Right ventricle myocardium inferior (tissue), 1 donor: Measurements from ENCODE around the gene COBLL1. TPM values are rescaled to one million over a fixed set of nuclear protein-coding genes. Genes with fewer than 3 reads are reported as not detected.
"Not testable (repeated sequence)": the region's sequence is repeated elsewhere in the genome, so short reads cannot be mapped to it uniquely, and the experiment has no call there.

Source experiments
- ATAC-seq: fragments of 200-7000 bp; cut with Tn5 transposase; one replicate; pipeline ENCODE4 v1.9.1; 2020; ENCODE audit warnings: mild to moderate bottlenecking, moderate library complexity
- DNase-seq: peaks from one replicate; pipeline ENCODE4 v3.0.0; 2021; ENCODE audit errors: missing footprints
- intact Hi-C: fragments of 100-400 bp; cut with DNase I; formaldehyde crosslinking; loops from one replicate; pipeline ENCODE4 v1.11.0; 2022
- total RNA-seq: library from RNA; stranded (reverse); fragmentation: NEBNext Ultra II Directional; extraction: Animal tissue kit (Norgen Biotek cat#: 25700); gene quantifications from one replicate; pipeline ENCODE4 v1.2.1, GENCODE V29; 2021
- donor health status: DM: no; HTN: yes; CAD: no; lungs with severe emphysema.

The COBLL1 gene
- total RNA-seq, 1 donor from 2014 or later: 15.2 TPM

- intact Hi-C loops: no loop called here
- DNase-seq (no peak), ATAC-seq (no peak)
These were observed 96.4 kb downstream of the COBLL1 start for GRCh38 chr2:164745012-164745797.

GRCh38 chr2:164742738-164743317 lies 98.8 kb downstream of the COBLL1 start:
- no peak for DNase-seq
- no peak for ATAC-seq
- intact Hi-C loops: no loop called here

GRCh38 chr2:164739966-164740365 lies 101.7 kb downstream of the COBLL1 start:
- intact Hi-C loops: loop anchor here (2.0 kb wide), 1 partner anchor 101 kb away; the partner anchor contains the start of gene COBLL1
- ATAC-seq: no peak
- no peak for DNase-seq

- intact Hi-C loops: loop anchor here (1.0 to 2.0 kb wide), 2 partner anchors 103 to 180 kb away; partner anchors contain the start of gene COBLL1
- no peak for DNase-seq
- ATAC-seq: peak; percentile 72
These were observed 104.0 kb downstream of the COBLL1 start for GRCh38 chr2:164737612-164738081.

- no peak for DNase-seq
- ATAC-seq: no peak
- intact Hi-C loops: no loop called here
These were observed 106.2 kb downstream of the COBLL1 start for GRCh38 chr2:164735309-164735919.

- ATAC-seq (no peak), DNase-seq (no peak)
- intact Hi-C loops: no loop called here
These were observed 107.4 kb downstream of the COBLL1 start for GRCh38 chr2:164734196-164734595.

GRCh38 chr2:164725542-164725941 lies 116.1 kb downstream of the COBLL1 start:
- DNase-seq: no peak
- intact Hi-C loops: no loop called here

GRCh38 chr2:164722616-164723338 lies 118.8 kb downstream of the COBLL1 start:
- ATAC-seq (peak; percentile 46), DNase-seq (no peak)
- intact Hi-C loops: no loop called here

More at GRCh38 chr2:164725542-164725941, 116.1 kb downstream of the COBLL1 start:
- ATAC-seq: no peak

- DNase-seq (no peak), ATAC-seq (no peak)
- intact Hi-C loops: no loop called here
These were observed 120.2 kb downstream of the COBLL1 start for GRCh38 chr2:164721430-164721829.

GRCh38 chr2:164719996-164720941 lies 121.4 kb downstream of the COBLL1 start:
- DNase-seq (no peak), ATAC-seq (no peak)
- intact Hi-C loops: loop anchor here (5.0 kb wide), 1 partner anchor 158 kb away; no protein-coding TSS in a partner anchor

GRCh38 chr2:164717000-164717803 lies 124.4 kb downstream of the COBLL1 start:
- intact Hi-C loops: loop anchor here (5.0 kb wide), 1 partner anchor 155 kb away; no protein-coding TSS in a partner anchor
- DNase-seq (no peak), ATAC-seq (no peak)

- ATAC-seq (no peak), DNase-seq (no peak)
- intact Hi-C loops: no loop called here
These were observed 127.2 kb downstream of the COBLL1 start for GRCh38 chr2:164714471-164714870.

- intact Hi-C loops: no loop called here
- DNase-seq: no peak
- ATAC-seq: no peak
These were observed 129.9 kb downstream of the COBLL1 start for GRCh38 chr2:164711766-164712138.

- ATAC-seq: no peak
- DNase-seq: no peak
- intact Hi-C loops: no loop called here
These were observed 130.5 kb downstream of the COBLL1 start for GRCh38 chr2:164710837-164711765.

- intact Hi-C loops, DNase-seq, ATAC-seq: not testable (repeated sequence)
These were observed 131.3 kb downstream of the COBLL1 start for GRCh38 chr2:164710252-164710836.

- DNase-seq: no peak
- intact Hi-C loops: no loop called here
- no peak for ATAC-seq
These were observed 135.1 kb downstream of the COBLL1 start for GRCh38 chr2:164706522-164706921.
